Stimulated activated CD4-positive, alpha-beta T cell treated with anti-CD3 and anti-CD28 coated beads, TNF-alpha, amount 100 ng/mL, for 4 hours (primary cell): Measurements from ENCODE around the gene SLC9A7.
A peak's percentile ranks its signal among the peaks of the same experiment; 100 is the strongest.

Experiments
- DNase-seq, 3 experiments: peaks; one replicate each; pipeline ENCODE4 v3.0.0-alpha.2; 2020; ENCODE audit warnings: low read depth in 3 of 3

Gene SLC9A7

DNA sequence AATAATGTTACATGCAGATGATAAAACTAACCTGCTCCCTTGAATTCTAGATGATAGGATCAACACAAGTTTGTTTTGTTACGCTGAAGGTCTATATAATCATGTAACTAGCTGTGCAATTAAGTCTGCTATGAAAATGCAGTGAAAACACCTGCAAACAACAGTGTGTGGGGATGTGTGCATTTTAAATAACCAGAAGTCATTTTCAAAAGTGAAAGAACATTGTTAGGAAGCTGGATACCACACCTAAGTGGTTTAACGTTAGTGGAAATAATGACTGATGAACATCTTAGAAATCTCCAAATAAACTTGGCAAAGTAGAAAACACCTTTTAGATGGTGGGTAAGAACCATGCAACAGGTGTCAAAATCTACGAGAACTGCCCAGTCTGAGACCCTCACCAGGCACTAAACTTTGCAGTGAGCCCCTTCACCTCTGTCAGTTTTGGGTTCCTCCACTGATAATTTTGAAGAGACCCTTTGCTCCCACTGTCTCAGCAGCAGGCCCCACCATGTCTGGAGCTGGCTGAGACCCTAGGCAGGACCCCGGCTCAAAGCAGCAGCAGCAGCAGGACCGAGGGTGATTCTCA lies 148.8 kb downstream of the SLC9A7 start:
- no peak for DNase-seq

- no peak for DNase-seq
These were observed 151.0 kb downstream of the SLC9A7 start for GRCh38 chrX:46607916-46608315.

- DNase-seq, result no peak
These were observed 156.3 kb downstream of the SLC9A7 start for GRCh38 chrX:46602468-46603102.

DNA sequence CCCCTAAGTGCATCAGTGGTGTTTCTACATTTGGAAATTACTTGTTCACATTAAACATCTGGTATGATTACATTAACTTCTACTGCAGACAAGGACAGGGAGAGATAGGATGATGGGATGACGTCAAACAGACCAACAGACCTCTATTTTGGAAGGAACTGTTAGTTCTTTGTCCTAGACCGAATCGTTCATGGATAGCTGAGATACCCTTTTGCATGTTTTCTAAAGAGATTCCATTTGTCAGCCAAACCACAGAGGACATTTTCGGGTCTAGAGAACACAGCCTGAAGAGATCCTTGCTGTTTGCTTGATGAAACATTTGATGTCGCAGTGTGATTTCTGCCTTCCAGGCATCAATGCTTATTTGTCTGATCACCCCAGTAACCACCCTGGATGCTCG lies 157.6 kb downstream of the SLC9A7 start:
- no peak for DNase-seq

GRCh38 chrX:46599051-46599560 lies 159.8 kb downstream of the SLC9A7 start:
- DNase-seq, result no peak

- DNase-seq, result no peak
These were observed 161.1 kb downstream of the SLC9A7 start for GRCh38 chrX:46597771-46598170.

GRCh38 chrX:46597208-46597607 lies 161.7 kb downstream of the SLC9A7 start:
- DNase-seq, result no peak

- DNase-seq, result no peak
These were observed 163.8 kb downstream of the SLC9A7 start for GRCh38 chrX:46595084-46595483.

DNA sequence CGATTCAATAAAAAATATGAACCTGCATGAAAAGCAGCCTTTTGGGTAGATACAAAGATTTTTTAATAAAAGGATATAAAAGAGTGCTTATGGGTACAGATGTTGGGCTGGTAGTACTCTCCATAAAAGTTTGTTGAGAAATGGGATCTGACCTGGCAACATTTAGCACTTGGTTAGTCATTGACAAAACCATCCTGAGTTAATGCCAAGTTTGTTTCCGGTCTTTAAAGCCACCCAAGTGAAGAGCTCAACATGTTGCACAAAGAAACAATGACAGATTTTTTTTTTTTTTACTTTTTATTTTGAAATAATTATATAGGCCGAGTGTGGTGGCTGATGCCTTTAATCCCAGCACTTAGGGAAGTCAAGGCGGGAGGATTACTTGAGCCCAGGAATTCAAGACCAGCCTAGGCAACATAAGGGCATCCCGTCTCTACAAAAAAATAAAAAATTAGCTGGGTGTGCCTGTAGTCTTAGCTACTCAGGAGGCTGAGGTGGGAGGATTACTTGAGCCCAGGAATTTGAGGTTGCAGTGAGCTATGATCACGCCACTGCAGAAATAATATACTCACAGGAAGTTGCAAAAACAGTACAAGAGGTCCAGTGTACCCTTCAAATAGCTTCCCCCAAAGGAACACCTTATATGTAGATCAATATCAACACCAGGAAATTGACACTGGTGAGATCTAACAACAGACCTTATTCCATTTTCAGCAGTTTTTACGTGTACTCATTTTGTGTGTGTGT lies 168.8 kb downstream of the SLC9A7 start:
- no peak for DNase-seq

GRCh38 chrX:46588263-46588662 lies 170.7 kb downstream of the SLC9A7 start:
- no peak for DNase-seq

GRCh38 chrX:46587753-46588171 lies 171.2 kb downstream of the SLC9A7 start:
- DNase-seq, result no peak

GRCh38 chrX:46587158-46587557 lies 171.8 kb downstream of the SLC9A7 start:
- DNase-seq, result no peak

DNA sequence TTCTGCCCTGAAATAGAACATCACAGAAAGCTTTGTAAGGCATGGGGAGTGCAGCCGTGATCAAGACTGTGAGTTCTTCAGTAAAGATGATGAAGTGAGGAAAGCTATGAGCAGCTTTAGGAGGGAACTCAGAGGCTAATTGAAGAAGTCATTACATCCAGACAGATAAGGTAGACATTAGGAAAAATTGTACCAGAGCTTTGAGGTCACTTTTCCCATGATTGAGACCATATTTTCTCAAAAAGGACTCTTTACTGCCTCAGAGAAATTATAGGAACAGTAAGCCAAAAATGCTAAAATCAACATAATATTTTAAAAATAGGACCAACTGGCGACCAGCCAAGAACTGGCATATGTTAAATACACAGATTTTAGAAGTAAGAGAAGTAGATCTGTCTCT lies 174.2 kb downstream of the SLC9A7 start:
- DNase-seq, result no peak

DNA sequence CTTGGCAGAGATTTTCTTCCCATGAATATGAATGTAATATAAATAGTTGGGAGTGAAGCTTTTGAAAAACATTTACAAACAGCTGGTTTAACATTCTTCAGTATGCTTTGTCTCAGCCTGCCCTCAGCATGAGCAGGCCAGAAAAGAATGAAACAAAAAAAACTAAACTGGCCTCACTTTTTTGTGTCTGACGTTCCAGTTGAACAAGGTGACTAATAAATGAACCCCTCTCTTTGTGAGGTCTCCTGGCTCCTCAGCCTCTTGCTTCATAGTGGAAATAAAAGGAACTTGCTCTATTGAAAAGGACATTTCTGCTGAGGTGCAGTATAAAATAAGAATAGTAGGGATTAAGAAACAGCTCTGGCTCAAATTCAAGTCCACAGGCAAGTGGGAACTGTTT lies 176.0 kb downstream of the SLC9A7 start:
- DNase-seq, result no peak

DNA sequence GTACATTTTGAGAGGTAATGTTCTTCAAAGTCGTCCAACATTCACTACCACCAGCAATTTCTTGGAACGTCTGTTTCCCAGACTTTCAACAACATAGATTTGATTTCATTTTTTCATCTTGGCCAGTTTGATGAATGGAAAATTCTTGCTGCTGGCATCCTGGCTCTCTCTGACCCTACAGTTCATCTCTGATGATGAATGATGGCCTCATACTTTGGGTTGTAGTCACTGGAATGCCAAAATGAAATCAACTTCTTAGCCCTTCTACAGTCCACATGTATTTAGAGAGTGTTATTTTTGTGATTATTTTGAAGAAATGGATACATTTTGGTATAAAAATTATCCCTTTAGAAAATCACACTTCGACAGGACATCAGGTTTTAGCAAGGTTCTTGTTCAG lies 176.6 kb downstream of the SLC9A7 start:
- no peak for DNase-seq

DNA sequence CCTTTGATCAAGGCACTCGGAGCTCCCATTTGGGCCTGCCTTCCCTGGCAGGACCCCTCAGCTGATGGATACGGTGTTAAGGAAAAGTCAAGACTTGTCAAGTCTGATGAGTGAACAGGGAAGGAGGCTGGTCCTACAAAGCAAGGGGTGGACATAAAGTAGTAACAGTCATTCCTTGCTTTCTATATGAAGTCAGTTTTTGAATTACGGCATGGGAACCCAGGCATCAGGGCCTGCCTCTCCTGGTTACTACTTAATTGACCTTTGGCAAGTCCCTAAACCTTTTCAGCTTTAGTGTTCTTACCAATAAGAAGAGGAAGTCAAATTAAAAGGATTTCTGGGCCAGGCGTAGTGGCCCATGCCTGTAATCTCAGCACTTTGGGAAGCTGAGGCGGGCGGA lies 178.3 kb downstream of the SLC9A7 start:
- DNase-seq, result no peak

- DNase-seq, result no peak
These were observed 179.7 kb downstream of the SLC9A7 start for GRCh38 chrX:46579250-46579649.

- DNase-seq, result no peak
These were observed 181.5 kb downstream of the SLC9A7 start for GRCh38 chrX:46577221-46578005.

DNA sequence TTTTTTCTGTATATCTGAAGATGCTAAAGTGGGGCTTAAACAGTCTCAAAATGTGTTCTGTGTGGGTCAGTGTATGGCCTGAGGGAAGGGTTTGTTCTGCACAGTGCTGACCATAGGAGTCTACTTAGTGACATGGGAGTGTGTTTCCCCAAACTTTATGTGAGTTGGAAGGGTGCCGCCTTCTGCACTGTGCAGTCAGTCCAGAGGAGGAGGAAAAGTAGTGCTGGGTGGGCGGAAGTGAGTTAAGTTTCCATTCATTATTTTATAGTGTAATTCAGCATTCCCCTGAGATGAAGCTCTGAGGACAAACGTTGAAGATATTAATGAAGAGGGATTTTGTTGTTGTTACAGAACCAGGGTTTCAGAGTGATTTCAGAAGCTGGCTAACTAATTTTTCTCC lies 182.5 kb downstream of the SLC9A7 start:
- no peak for DNase-seq

- no peak for DNase-seq
These were observed 182.9 kb downstream of the SLC9A7 start for GRCh38 chrX:46575991-46576392.

- DNase-seq, result no peak
These were observed 183.3 kb downstream of the SLC9A7 start for GRCh38 chrX:46575586-46575985.

- peak in 2 of 3 experiments; percentile 18 to 26 for DNase-seq
These were observed 184.0 kb downstream of the SLC9A7 start for GRCh38 chrX:46574774-46575381.
